ENCODE measurements around the gene NDST3.

DNA sequence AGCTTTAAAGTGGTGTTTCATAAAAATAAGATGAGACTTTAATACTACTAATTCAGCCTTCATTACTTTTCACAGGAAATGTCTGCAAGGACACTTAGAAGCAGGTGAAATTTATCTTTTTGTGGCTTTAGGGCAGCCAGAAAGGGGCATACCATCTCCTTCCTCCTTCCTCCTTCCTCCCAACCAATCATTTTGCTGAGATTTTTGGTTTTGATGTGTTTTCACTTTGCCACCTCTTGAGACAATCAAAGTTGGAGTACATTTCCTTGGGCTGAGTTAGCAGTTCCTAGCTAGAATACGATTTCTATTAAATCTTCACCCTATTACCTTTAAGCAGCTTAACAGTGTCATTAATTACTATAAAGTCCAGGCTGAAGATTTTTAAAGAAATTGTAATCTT is 5.1 kb upstream of the NDST3 start:
- no peak for TF ChIP-seq EZH2 (IDR thresholded peaks at IDR 0.05; ENCODE audit: low read length)
- TF ChIP-seq CTCF (optimal IDR thresholded peaks at IDR 0.05 in 1 of 3, IDR thresholded peaks at IDR 0.05 in 1 of 3, conservative IDR thresholded peaks at IDR 0.05 in 1 of 3; ENCODE audit: extremely low read depth in 1 of 3, insufficient read depth in 2 of 3, low read length in 3 of 3): no peak
